HG02678 (cell line): ENCODE data around the gene CD300A.
"Not testable (repeated sequence)": the region's sequence is repeated elsewhere in the genome, so short reads cannot be mapped to it uniquely, and the experiment has no call there.

Experiments
- ATAC-seq: cut with Tn5 transposase; IDR thresholded peaks from one replicate; pipeline ENCODE4 v1.9.1; 2021; ENCODE audit warnings: mild to moderate bottlenecking, moderate library complexity; ENCODE audit not compliant: unreplicated experiment

Gene CD300A

GRCh38 chr17:74516561-74517328 lies 50.3 kb downstream of the CD300A start:
- no peak for ATAC-seq

DNA sequence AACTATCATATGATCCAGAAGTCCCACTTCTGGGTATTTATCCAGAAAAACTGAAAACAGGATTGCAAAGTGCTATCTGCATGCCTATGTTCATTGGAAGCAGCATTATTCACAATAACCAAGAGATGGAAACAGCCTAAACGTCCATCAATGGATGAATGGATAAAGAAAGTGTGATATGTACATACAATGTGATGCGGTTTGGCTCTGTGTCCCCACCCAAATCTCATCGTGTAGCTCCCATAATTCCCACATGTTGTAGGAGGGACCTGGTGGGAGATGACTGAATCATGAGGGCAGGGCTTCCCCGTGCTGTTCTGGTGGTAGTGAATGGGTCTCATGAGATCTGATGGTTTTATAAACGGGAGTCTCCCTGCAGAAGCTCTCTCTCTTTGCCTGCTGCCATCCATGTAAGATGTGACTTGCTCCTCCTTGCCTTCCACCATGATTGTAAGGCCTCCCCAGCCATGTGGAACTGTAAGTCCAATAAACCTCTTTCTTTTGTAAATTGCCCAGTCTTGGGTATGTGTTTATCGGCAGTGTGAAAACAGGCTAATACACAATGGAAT lies 52.1 kb downstream of the CD300A start:
- not testable (repeated sequence) for ATAC-seq

- ATAC-seq: no peak
These were observed 53.6 kb downstream of the CD300A start for GRCh38 chr17:74520016-74520434.

DNA sequence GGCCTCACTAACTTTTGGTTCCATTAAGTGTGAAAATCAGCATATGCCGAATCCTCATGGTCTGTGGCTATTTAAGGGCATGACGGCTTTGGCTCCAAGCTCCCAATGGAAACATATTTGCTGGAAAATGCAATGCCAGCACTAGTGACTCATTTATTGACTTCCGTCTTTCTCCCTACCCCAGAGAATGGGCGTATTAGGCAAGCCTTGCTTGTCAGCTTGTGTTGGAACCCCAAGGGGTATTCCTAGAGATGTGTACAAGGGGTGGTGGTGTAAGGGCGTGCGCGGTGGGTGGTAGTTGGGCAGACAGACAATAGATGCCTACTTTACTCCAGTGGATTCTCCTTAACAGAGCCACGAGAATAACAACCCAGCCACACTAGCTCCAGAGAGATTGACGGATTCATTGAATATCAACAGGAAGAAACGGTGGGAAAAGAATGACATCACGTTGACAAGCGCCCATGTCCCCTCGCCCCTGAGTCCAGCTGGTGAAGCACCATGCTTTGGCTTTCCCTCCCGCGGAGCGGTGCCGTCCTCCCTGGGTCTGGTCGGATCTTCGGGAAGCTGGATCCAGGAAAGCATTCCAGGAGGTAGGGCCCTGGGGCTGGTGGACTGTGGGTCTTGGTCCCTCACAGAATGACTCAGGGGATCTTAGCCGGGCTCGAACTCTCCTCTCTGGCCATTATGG lies 54.5 kb downstream of the CD300A start:
- no peak for ATAC-seq

DNA sequence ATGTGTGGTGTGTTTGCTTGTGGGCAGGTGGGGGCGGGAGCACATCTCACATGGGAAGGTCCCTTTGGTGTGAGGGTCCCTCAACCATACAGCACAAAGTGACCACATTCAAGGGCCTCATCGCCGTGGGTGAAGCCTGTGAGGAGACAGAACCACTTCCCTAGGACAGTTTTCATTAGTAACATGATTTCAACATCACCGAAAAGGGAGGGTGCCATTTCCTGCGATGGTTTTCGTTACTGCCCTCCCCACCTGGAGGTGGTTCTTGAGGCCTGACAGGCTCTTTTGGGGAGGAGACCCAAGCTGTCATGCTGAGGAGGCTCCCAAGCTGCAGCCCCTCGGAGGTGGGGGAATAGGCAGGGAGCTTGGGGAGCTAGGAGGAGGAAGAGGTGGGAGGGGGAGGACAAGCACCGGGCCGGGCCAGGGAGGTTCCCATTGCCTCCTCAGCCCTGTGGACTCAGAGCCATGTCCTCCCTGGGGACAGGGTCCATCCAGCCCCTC lies 55.3 kb downstream of the CD300A start:
- no peak for ATAC-seq

- no peak for ATAC-seq
These were observed 56.1 kb downstream of the CD300A start for GRCh38 chr17:74522381-74523105.

- no peak for ATAC-seq
These were observed 56.9 kb downstream of the CD300A start for GRCh38 chr17:74523308-74523707.

GRCh38 chr17:74524653-74525464 lies 58.4 kb downstream of the CD300A start:
- no peak for ATAC-seq

DNA sequence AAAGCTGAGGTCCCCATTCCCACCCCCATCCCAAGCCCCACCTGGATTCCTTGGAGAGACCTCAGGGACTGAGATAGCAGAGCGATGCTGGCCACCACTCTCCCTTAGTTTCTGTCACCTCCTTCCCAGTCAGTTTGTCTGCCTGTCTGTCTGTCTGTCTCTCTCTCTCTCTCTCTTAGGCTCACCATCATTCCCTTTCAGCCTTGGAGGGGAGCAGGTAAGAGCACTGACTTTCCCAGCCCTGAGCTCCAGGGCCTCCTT lies 59.0 kb downstream of the CD300A start:
- ATAC-seq: no peak

GRCh38 chr17:74525781-74526288 lies 59.4 kb downstream of the CD300A start:
- no peak for ATAC-seq

DNA sequence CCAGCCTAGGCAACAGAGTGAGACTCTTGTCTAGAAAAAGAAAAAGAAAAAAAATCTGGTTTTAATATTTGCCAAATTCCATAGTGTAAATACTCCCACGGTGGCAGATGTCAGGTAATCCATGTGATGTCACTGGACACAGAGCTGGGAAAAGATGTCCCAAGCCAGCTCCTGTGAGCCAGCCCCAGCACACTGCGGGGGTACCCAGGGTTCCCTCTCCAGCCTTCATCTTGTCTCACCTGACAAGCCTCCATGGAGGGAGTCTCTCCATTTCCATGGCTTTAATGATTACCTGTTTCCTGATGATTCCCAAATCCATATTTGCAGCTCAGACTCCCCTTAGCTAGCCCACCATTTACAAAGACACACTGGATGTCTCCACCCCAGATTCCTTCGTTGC lies 60.2 kb downstream of the CD300A start:
- ATAC-seq: no peak

DNA sequence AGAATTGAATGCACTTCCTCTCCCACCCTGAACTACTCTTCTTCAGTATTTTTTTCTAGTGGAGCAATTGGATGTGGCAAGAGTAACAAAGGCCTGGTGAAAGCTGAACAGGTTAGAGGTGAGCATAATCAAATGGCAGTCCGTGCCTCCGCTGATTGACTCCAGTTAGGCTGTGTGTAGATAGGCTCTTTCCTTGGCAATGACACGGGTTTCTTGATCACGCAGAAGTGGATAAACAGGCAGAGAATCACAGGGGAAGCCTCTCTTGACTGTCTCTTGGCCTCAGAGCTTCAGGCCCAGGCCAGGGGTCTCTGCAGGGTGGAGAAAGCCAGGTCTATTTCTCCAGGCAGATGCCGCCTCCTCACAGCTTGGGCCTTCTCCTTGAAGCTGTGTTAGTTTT lies 60.6 kb downstream of the CD300A start:
- ATAC-seq: no peak

GRCh38 chr17:74527756-74528155 lies 61.3 kb downstream of the CD300A start:
- ATAC-seq: no peak

DNA sequence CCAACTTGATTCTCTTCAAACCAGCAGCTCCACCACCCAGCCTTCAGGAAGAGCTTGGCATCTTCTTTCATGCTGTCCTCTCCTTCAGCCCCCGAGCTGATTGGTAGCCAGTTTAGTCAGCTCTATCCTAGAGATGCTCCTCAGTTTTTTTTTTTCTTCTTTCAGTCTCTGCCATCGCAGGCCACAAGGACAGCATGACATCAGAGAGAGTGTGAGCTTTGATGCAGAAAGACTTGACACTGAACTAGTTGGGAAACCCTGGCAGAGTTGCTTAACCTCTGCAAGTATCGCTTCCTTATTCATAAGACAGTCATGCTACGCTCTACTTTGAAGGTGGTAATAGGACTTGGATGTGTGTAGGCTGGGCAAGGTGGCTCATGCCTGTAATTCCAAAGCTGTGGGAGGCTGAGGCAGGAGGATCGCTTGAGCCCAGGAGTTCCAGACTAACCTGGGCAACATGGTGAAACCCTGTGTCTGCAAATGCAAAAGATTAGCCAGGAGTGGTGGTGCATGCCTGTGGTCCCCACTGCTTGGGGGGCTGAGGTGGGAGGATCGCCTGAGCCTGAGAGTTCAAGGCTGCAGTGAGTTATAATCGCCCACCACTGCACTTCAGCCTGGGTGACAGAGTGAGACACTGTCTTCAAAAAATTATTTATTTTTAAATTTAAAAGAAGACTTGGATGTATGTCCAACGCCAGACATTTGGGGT lies 62.2 kb downstream of the CD300A start:
- peak; percentile 76 for ATAC-seq

DNA sequence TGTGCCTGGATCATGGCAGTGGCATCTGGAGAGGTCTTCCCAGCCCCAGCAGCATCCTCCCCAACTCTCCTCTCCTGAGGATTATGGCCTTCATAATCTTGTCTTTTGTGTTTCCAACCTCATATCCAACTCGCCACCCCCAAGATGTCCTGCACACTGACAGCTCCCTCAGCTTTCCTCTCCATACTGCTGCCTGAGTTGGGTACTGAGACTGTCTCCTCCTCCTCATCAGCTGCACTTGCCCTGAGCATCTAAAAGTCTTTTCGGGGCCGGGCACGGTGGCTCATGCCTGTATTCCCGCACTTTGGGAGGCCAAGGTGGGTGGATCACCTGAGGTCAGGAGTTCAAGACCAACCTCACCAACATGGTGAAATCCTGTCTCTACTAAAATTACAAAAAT lies 62.8 kb downstream of the CD300A start:
- no peak for ATAC-seq

DNA sequence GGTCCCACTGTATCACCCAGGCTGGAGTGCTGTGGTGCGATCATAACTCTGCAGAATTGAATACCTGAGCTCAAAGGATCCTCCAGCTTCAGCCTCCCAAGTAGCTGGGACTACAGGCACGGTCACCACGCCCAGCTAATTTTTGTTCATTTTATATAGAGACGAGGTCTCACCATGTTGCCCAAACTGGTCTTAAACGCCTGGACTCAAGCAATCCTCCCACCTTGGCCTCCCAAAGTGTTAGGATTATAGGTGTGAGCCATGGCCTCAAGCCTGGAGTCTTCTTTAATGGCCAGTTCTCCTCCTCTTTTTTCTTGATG lies 64.4 kb downstream of the CD300A start:
- no peak for ATAC-seq

DNA sequence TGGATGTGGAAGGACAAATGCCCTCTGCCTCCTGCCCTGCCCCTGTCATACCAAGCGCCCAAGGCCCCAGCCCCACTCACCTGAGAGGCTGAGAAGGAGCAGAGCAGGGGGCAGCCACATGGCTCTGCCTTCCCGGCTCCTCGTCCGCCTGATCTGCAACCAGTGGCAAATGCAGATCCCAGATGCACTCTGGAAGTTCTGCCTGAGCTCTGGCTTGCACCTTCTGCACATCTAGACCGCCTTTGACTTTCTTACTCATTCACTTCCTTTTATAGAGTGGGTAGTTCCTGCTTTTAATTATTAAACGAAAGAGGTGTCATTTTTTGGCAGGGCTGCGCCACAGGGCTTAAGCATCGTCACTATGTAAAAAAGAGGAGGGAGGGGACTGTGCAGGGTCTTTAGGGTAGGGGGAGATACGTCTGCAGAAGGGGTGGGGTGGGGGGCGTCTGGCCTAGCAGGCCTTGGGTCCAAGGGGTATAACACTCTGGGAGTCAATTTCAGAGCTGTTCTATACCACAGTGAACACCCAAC lies 64.9 kb downstream of the CD300A start, which contains the start of gene CD300LB:
TSS of gene CD300LB (minus strand) at position 245 of the 531 bp plus-strand sequence. CDS start at position 120, 125 bp downstream.
- no peak for ATAC-seq

- ATAC-seq: peak; percentile 43
These were observed 65.7 kb downstream of the CD300A start for GRCh38 chr17:74532115-74532514.
